HG02852 (cell line): ENCODE measurements around the gene KANTR.

Source experiments
- ATAC-seq: cut with Tn5 transposase; IDR thresholded peaks from one replicate; pipeline ENCODE4 v1.9.1; 2021; ENCODE audit warnings: mild to moderate bottlenecking, moderate library complexity; ENCODE audit not compliant: unreplicated experiment

The KANTR gene

GRCh38 chrX:53080628-53081580 is 13.0 kb upstream of the KANTR start:
- ATAC-seq = no peak

GRCh38 chrX:53081925-53082772 is 11.8 kb upstream of the KANTR start, which contains the start of gene TSPYL2:
TSPYL2 (plus strand) TSS chrX:53082367; CDS start chrX:53082499, 132 bp downstream.
- peak; percentile 92 for ATAC-seq

- ATAC-seq = no peak
Measured at GRCh38 chrX:53082773-53083616, 10.9 kb upstream of the KANTR start.

GRCh38 chrX:53084043-53084570 is 9.8 kb upstream of the KANTR start:
- ATAC-seq = no peak

GRCh38 chrX:53084863-53085262 is 9.1 kb upstream of the KANTR start:
- ATAC-seq = no peak

- ATAC-seq = no peak
Measured at GRCh38 chrX:53085661-53086229, 8.2 kb upstream of the KANTR start.

GRCh38 chrX:53086464-53086863 is 7.5 kb upstream of the KANTR start:
- no peak for ATAC-seq

GRCh38 chrX:53087388-53087831 is 6.5 kb upstream of the KANTR start:
- no peak for ATAC-seq

- ATAC-seq = peak; percentile 68
Measured at GRCh38 chrX:53088136-53088974, 5.6 kb upstream of the KANTR start.

GRCh38 chrX:53089224-53089842 is 4.6 kb upstream of the KANTR start:
- no peak for ATAC-seq

GRCh38 chrX:53089925-53090324 is 4.0 kb upstream of the KANTR start:
- ATAC-seq = no peak

GRCh38 chrX:53091354-53091753 is 2.6 kb upstream of the KANTR start:
- ATAC-seq = no peak

GRCh38 chrX:53093177-53093655 is 726 bp upstream of the KANTR start:
- peak; percentile 38 for ATAC-seq

GRCh38 chrX:53094582-53094905 is 602 bp downstream of the KANTR start:
- no peak for ATAC-seq

GRCh38 chrX:53095796-53096195 is 1.9 kb downstream of the KANTR start:
- no peak for ATAC-seq

GRCh38 chrX:53114864-53115549 is 21.1 kb downstream of the KANTR start:
- ATAC-seq = no peak

- no peak for ATAC-seq
Measured at GRCh38 chrX:53115550-53115874, 21.6 kb downstream of the KANTR start.

GRCh38 chrX:53116101-53116500 is 22.2 kb downstream of the KANTR start:
- no peak for ATAC-seq
